OCI-M2 (cell line): ENCODE measurements around the gene FAM118B.
"Not testable (repeated sequence)": the region's sequence is repeated elsewhere in the genome, so short reads cannot be mapped to it uniquely, and the experiment has no call there.

Source experiments
- DNase-seq: peaks from one replicate; lab custom pipeline; 2025; ENCODE audit not compliant: unreplicated experiment; lab: John Stamatoyannopoulos, UW

The FAM118B gene

GRCh38 chr11:126216526-126217305 lies 5.1 kb downstream of the FAM118B start:
- DNase-seq, result no peak

GRCh38 chr11:126217491-126217890 lies 5.9 kb downstream of the FAM118B start:
- DNase-seq, result no peak

GRCh38 chr11:126219547-126219946 lies 8.0 kb downstream of the FAM118B start:
- no peak for DNase-seq

GRCh38 chr11:126224647-126225294 lies 13.2 kb downstream of the FAM118B start:
- no peak for DNase-seq

GRCh38 chr11:126225295-126225665 lies 13.7 kb downstream of the FAM118B start:
- no peak for DNase-seq

GRCh38 chr11:126226334-126227084 lies 14.9 kb downstream of the FAM118B start:
- DNase-seq, result no peak

GRCh38 chr11:126229858-126230540 lies 18.4 kb downstream of the FAM118B start:
- DNase-seq, result no peak

- DNase-seq, result no peak
Measured at GRCh38 chr11:126231725-126232459, 20.3 kb downstream of the FAM118B start.

- DNase-seq, result no peak
Measured at GRCh38 chr11:126232683-126233082, 21.1 kb downstream of the FAM118B start.

GRCh38 chr11:126233391-126233790 lies 21.8 kb downstream of the FAM118B start:
- DNase-seq, result no peak

- DNase-seq, result no peak
Measured at GRCh38 chr11:126246636-126247035, 35.1 kb downstream of the FAM118B start.

- no peak for DNase-seq
Measured at GRCh38 chr11:126253265-126253664, 41.7 kb downstream of the FAM118B start.

- DNase-seq, result no peak
Measured at GRCh38 chr11:126254819-126255218, 43.2 kb downstream of the FAM118B start.

GRCh38 chr11:126255507-126255906 lies 43.9 kb downstream of the FAM118B start:
- not testable (repeated sequence) for DNase-seq

- no peak for DNase-seq
Measured at GRCh38 chr11:126256216-126256615, 44.6 kb downstream of the FAM118B start.

GRCh38 chr11:126257144-126257543 lies 45.6 kb downstream of the FAM118B start:
- DNase-seq, result no peak

- DNase-seq, result no peak
Measured at GRCh38 chr11:126257764-126258163, 46.2 kb downstream of the FAM118B start.

- no peak for DNase-seq
Measured at GRCh38 chr11:126262216-126262615, 50.6 kb downstream of the FAM118B start.

- DNase-seq, result no peak
Measured at GRCh38 chr11:126263489-126263888, 51.9 kb downstream of the FAM118B start.

- DNase-seq, result no peak
Measured at GRCh38 chr11:126265811-126266210, 54.2 kb downstream of the FAM118B start.

GRCh38 chr11:126267650-126268049 lies 56.1 kb downstream of the FAM118B start:
- no peak for DNase-seq
